ENCODE measurements around the gene ALG14. TPM values are rescaled to one million over a fixed set of nuclear protein-coding genes. Genes with fewer than 3 reads are reported as not detected.

The ALG14 gene
- total RNA-seq, 1 donor, result 4.7 TPM

DNA sequence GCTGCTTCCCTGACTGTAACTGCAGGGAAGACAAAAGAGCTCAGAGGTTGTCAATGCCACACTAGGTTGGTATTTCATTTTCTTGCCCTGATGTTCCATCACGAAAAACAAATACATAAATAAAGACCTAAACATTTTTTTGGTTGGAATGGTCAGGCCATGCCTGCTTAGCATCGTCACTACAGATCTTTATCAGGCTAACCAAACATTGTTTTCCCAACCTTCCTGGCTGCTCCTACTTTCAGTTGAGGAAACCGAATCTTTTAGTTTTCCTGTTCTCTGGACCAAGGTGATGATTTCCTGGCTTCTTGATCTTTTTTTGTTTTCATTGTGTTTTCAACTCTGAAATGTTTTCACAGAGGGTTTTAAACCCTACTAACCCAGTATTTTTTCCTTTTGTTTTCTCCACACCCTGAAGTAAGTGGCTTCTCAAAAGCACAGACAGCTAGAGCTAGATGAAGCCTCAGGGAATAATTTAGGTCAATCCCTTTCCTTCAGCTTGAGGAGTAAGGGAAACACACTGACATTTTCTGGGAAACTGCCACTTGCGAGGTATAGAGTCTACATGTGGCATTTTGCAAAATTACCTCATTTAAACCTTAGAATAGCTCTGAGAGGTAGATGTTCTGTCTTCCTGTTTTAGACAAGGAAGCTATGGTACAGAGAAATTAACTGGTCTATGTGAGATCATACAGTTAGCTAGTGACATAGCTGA is 78.7 kb downstream of the ALG14 start:
- no peak overlapping the region for H3K4me3 ChIP-seq (ENCODE audit: low read depth, low read length)
- peak; percentile 38 for DNase-seq (ENCODE audit: low read depth)
- TF ChIP-seq, protein P1, sequence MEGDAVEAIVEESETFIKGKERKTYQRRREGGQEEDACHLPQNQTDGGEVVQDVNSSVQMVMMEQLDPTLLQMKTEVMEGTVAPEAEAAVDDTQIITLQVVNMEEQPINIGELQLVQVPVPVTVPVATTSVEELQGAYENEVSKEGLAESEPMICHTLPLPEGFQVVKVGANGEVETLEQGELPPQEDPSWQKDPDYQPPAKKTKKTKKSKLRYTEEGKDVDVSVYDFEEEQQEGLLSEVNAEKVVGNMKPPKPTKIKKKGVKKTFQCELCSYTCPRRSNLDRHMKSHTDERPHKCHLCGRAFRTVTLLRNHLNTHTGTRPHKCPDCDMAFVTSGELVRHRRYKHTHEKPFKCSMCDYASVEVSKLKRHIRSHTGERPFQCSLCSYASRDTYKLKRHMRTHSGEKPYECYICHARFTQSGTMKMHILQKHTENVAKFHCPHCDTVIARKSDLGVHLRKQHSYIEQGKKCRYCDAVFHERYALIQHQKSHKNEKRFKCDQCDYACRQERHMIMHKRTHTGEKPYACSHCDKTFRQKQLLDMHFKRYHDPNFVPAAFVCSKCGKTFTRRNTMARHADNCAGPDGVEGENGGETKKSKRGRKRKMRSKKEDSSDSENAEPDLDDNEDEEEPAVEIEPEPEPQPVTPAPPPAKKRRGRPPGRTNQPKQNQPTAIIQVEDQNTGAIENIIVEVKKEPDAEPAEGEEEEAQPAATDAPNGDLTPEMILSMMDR (IDR thresholded peaks at IDR 0.05; ENCODE audit: insufficient read depth, low read depth, low read length), result no peak

DNA sequence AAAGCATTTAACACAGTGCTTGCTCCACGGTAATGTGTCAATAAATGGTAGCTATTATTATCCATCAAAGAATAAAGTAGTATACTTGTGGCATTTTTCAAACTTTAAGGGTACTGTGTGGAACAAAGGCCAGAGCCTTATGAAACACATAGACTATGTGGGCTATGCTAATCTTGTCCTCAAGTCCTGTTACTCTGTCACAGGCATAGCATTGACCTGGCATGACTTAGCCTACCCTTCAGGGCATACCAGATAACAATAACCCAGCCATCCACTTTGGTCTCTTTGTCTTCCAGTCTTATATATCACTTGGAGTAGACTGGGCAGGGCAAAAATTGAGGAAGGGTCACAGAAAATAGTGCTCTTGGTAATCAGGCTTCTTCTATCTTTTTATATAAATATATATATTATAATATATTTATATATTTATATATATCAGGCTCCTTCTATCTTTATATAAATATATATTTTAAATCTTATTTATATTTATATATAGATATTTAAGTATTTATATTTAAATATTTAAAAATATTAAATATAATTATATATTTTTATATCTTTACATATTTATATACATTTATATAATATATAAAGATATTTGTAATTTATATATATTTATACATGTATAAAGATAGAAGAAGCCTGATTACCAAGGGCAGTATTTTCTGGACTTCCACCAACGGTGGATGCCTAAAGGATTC is 79.7 kb downstream of the ALG14 start:
- DNase-seq (ENCODE audit: low read depth), result no peak
- TF ChIP-seq, protein P1 (IDR thresholded peaks at IDR 0.05; ENCODE audit: insufficient read depth, low read depth, low read length), result no peak
- H3K4me3 ChIP-seq (ENCODE audit: low read depth, low read length), result no peak overlapping the region

DNA sequence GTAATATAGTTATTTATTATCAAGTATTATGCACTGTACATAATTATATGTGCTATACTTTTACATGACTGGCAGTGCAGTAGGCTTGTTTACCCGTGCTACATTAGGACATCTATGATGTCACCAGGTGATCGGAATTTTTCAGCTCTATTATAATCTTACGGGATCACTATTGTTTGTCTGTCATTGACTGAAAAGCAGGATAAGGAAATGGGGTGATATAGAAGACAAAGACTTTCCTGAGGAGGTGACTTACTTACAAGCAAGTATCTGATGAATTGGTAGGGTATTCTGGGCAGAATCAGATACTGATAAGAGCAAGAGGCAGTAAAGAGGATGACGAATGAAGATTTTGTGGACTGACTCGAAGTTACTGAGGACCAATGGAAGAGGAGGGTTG is 80.6 kb downstream of the ALG14 start:
- no peak for DNase-seq (ENCODE audit: low read depth)
- TF ChIP-seq, protein P1 (IDR thresholded peaks at IDR 0.05; ENCODE audit: insufficient read depth, low read depth, low read length), result no peak
- no peak overlapping the region for H3K4me3 ChIP-seq (ENCODE audit: low read depth, low read length)

DNA sequence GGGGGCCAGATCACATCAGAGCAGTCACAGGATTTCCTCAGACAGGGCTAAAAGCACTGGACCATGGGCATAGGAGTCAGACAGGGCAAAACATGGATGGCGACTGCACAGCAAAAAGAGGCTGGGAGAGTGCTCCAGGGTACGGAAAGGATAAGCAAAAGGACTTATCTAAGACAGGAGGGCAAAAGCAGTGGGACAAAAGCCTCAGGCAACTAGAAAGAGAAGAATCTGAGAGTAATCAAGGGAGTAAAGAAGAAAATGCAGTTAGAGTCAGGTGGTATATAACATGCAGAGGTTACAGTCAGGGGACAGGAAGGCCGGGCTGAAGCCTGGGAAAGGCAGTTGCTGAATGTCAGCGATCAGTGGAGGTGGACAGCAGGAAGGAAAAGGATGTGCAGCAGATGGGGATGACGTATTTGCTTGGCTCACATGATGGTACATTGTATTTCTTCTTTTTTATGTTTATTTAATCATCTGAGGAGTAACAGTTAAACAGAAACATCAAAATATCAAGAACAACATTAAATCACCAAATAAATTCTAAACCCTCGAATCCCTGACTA is 82.8 kb downstream of the ALG14 start:
- TF ChIP-seq, protein P1 (IDR thresholded peaks at IDR 0.05; ENCODE audit: insufficient read depth, low read depth, low read length), result no peak
- H3K4me3 ChIP-seq (ENCODE audit: low read depth, low read length), result no peak overlapping the region
- DNase-seq (ENCODE audit: low read depth), result peak; percentile 71

DNA sequence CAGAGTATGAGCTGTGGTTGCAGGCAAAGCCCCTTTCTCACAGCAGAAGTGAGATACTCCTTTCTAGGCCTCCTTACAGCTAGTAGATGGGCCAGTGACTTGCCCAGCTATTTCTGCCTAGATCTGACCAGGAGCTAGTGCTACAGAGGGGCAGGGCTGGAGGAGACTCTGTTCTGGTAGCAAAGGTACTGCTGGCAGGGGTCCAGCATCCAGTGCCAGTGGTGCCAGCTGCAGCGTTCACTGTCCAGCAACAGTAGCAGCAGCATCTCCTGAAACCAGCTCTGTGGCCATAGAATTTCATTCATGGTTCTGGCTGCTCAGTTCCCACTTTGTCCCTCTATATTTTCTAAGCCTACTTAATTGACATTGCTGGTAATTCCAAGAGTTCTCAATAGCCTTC is 83.4 kb downstream of the ALG14 start:
- DNase-seq (ENCODE audit: low read depth), result no peak
- TF ChIP-seq, protein P1 (IDR thresholded peaks at IDR 0.05; ENCODE audit: insufficient read depth, low read depth, low read length), result no peak
- H3K4me3 ChIP-seq (ENCODE audit: low read depth, low read length), result no peak overlapping the region

DNA sequence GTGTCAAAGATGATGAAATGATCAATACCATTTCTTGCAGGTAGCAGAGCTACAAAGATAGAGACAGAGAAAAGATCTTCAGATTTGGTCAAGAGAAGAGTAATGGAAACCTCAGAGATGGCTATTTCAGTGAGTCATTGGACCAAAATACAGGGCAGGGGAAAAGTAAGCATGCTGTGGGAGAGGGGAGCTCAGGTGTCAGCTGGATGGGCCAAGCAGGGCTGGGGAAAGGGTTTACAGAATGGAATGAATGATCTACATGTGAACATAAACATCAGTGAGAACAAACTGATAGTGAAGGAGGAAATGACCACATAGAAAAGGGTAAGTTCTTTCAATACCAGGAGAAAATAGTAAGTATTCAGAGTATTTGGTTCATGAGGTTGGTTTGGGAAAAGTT is 84.4 kb downstream of the ALG14 start:
- no peak overlapping the region for H3K4me3 ChIP-seq (ENCODE audit: low read depth, low read length)
- TF ChIP-seq, protein P1 (IDR thresholded peaks at IDR 0.05; ENCODE audit: insufficient read depth, low read depth, low read length), result no peak
- DNase-seq (ENCODE audit: low read depth), result peak; percentile 61
